GM12892 (cell line): ENCODE data around the gene HNF4A.

Experiments
- POLR2A ChIP-seq: IDR thresholded peaks from 2 replicates; pipeline ENCODE4 v1.6.1; 2011; ENCODE audit warnings: low read depth, low read length, control low read depth
- POLR2AphosphoS5 ChIP-seq: IDR thresholded peaks from 2 replicates; pipeline ENCODE4 v1.6.1; 2011; ENCODE audit warnings: low read depth, low read length, control low read depth

DNA sequence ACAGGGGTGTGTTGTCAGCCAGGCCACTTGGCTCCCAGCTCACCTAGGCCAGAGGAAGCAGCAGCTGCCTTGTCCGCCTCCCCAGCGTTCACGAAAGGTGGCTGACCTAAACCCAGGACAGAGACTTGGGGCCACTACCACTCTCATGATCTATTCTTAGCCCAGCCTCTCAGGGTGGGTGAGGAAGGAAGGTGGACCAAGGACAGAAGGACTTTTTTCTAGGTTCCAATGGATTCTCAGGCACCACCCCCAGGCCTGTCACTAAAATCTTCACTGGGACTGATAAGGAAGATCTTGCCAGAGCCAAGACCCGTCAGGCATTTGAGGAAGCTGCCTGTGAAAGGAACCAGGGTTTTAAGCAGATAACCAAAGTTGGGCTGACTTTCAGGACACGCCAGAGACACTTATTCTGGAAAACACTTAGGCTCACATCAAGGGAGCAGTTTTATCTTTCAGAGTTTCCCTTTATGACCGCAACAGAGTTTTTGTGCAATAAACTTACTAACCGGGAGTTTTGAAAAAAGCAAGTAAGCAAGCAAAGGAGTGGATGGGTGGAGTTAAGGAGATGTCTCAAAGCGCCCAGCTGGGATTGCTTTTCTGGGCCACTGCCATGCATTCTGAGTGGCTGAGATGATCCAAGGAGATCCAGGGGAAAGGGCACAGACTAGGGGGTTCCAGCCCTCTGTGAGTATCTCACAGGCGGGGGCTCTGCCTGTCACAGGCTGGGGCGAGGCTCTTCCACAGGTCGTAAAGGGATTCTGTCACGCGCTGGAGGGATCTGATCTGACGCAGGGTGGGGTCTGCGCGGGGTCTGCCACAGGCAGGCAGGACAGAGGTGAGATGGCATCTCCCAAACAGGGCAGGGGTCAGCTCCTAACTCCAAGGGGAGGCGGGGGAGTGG is 45.5 kb upstream of the HNF4A start:
- no peak for TF ChIP-seq POLR2A
- no peak for TF ChIP-seq POLR2AphosphoS5
